H4 (cell line): Measurements from ENCODE around the gene POLE2. TPM values are rescaled to one million over a fixed set of nuclear protein-coding genes. Genes with fewer than 3 reads are reported as not detected.
"Not testable (repeated sequence)": the region's sequence is repeated elsewhere in the genome, so short reads cannot be mapped to it uniquely, and the experiment has no call there.

Source experiments
- DNase-seq: peaks from one replicate; pipeline ENCODE4 v3.0.0-alpha.2; 2015; ENCODE audit warnings: low spot score
- total RNA-seq: library from RNA; depleted of rRNA; stranded (reverse); fragments of >200 nt; shearing (Covaris generic); gene quantifications from 2 replicates; pipeline ENCODE4 v1.2.3, GENCODE V29; 2014

POLE2 gene
- total RNA-seq, 1 experiment from 2014 or later, result 32.5 TPM

DNA sequence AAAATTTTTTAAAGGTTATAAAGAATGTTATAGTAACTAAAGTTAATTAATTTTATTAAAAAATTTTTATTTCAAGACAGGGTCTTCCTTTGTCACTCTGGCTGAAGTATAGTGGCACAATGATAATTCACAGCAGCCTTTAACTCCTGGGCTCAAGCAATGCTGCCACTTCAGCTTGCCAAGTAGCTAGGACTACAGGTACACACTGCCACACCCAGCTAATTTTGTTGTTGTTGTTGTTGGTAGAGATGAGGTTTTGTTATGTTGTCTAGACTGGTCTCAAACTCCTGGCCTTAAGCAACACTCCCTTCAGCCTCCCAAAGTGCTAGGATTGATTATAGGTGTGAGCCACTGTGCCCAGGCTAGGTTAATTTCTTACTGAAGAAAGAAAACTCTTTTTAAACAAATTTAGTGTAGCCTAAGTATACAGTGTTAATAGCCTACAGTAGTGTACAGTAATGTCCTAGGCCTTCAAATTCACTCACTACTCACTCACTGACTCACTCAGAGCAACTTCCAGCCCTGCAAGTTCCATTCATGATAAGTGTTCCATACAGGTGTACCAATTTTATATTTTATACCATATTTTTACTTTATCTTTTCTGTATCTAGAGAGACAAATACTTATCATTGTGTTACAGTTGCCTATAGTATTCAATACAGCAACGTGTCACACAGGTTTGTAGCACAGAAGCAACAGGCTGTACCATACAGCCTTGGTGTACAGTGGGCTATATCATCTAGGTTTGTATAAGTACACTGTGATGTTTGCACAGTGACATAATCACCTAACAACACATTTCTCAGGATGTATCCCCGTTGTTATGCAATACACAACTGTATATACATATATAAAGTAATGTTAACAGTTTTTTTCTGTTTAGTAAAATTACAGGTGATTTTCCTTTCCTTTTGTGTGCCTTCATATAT lies 28.2 kb downstream of the POLE2 start:
- no peak for DNase-seq

DNA sequence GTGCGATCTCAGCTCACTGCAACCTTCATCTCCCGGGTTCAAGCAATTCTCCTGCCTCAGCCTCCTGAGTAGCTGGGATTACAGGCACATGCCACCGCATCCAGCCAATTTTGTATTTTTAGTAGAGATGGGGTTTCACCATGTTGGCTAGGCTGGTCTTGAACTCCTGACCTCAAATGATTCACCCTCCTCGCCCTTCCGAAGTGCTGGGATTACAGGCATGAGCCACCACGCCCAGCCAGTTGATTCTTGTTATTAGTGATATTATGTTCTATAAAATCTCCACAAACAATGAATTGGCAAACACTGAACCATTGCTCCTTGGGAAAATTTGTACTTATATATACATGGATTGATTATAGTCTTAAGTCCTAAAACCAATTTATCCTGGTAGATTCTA lies 30.5 kb downstream of the POLE2 start:
- not testable (repeated sequence) for DNase-seq

DNA sequence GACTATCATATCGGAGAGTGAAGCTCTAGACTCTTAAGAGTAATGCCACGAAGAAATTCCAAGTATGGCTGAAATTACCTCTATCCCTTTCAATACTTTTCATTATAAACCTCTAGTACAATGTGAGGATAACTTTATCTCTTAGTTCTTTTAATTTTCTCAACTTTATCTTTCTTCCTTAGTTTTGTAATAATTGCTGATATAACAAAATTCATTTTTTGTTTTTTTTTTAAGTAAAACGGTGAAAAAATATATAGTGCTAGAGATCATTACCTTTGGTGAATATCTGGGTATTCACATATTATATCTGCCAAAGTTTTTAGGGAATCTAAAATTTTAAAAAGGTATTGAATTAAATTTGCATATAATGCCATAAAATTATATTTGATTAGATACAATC lies 33.5 kb downstream of the POLE2 start:
- DNase-seq, result no peak

DNA sequence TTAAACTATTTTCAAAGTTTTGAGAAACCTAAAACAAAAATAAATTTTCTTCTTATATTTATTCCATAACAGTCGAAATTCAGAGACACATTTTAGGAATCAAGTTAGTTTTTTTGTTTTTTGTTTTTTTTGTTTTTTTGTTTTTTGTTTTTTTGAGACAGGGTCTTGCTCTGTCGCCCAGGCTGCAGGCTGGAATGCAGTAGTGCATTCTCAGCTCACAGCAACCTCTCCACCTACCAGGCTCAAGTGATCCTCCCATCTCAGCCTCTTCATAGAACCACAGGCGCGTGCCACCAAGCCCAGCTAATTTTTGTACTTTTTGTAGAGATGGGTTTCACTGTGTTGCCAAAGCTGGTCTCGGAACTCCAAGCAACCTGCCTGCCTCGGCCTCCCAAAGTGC lies 34.5 kb downstream of the POLE2 start:
- DNase-seq, result no peak

DNA sequence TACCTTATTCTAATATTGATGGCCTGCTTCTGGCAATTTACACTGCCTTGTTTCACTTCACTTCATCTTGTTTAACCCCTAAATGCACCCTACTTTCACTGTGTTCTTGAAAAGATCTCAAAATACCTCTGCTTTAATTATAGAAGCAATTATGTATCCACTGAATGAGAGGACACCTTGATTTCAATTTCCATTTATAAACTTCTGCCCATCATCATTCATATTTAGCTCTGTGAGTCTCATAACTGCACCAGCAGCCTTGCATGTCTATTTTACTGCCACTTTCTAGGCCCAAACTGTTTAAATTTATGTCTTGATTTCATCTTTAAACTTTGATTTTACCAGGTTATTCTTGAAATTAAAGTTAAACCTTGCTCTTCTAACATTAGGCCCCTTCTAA lies 45.9 kb downstream of the POLE2 start:
- DNase-seq, result no peak

DNA sequence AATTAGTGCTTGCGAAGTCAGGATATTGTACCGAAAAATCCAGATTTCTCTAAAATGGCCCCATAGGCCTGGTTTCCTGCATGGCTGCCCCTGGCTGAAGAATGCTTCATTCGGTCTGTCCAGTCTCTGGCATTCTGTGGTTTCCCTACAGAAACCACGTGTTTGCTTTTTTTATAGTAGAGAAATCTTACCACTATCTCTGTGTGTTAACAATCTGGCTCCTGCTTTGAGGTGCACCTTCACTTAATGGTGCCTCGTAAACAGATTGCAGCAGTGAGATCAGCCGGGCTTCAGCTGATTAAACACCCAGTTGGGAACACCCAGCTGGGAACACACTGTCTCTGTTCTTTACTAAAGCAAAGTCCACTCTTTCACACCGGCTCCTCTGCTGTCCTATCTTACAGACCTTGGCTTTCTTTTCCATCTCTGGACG lies 46.3 kb downstream of the POLE2 start:
- peak; percentile 33 for DNase-seq

DNA sequence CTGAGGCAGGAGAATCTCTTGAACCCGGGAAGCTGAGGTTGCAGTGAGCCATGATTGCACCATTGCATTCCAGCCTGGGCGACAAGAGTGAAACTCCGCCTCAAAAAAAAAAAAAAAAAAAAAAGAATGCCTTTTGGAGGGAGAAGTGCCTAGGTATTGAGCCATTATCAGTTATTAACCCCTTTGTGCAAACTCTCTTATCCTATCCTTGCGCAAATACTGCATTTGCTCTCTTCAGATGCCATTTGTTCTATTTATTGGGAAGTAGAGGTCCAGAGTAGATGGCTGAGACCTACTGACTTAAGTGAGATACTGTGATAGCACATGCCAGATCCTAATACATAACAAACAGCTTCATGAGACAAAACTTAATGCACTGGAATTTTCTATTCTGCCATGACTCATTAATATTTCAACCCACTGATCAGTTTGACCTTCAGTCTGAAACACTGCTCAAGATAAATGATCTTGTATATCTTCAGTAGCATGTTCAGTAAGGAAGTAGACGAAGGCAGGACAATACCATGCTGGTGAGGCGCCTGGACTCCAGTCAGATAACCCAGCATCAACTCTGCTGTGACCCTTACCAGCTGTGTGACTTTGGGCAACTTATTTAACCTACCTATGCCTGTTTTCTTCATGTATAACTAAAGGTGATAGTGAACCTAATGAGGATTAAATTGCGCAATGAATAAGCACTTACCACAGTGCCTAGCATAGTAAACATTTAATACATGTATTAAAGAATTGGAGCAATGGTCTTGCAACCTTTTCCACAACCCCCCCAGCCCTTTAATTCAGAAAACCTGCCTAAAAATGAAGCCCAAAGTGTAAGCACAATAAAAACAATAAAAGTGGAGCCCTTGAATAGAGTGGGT lies 47.2 kb downstream of the POLE2 start:
- DNase-seq, result no peak

DNA sequence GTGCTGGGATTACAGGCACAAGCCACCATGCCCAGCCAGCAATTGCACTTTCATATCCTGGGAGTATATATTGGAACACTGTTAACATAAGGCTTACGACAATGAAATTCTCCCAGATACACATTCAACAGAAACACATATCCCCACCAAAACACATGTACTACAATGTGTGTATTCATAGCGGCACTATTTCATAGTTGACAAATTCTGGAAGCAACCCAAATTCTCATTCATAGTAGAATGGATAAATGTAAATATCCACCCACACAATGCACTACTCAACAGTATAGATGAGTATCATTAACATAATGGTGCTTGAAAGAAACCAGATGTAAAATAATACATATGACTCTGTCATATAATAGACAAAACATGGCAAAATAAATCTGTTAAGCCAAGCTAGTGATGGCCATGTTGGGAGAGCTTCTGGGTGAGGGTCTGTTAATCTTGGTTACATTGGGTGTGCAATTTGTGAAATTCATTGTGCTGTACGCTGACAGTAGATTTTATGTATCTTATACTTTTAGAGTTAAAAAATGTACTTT lies 50.4 kb downstream of the POLE2 start:
- DNase-seq, result no peak

DNA sequence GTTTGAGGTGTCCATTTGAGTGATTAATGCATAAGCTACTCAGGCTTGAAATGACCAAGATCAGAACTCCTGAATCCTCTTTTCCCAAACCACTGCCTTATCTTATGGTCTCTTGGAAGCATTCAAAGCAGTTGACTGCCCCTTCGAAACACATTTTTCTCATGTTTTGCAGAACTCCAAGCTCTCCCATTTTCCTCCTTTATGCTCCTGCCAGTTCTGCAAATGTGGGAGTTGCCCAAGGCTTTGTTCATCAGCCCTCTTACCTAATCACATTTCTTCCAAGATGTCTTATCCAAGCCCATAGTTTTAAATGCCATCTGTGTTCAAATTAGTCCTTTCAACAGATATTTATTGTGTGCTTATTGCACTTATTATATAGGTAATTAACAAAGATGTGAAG lies 51.1 kb downstream of the POLE2 start:
- DNase-seq, result no peak

DNA sequence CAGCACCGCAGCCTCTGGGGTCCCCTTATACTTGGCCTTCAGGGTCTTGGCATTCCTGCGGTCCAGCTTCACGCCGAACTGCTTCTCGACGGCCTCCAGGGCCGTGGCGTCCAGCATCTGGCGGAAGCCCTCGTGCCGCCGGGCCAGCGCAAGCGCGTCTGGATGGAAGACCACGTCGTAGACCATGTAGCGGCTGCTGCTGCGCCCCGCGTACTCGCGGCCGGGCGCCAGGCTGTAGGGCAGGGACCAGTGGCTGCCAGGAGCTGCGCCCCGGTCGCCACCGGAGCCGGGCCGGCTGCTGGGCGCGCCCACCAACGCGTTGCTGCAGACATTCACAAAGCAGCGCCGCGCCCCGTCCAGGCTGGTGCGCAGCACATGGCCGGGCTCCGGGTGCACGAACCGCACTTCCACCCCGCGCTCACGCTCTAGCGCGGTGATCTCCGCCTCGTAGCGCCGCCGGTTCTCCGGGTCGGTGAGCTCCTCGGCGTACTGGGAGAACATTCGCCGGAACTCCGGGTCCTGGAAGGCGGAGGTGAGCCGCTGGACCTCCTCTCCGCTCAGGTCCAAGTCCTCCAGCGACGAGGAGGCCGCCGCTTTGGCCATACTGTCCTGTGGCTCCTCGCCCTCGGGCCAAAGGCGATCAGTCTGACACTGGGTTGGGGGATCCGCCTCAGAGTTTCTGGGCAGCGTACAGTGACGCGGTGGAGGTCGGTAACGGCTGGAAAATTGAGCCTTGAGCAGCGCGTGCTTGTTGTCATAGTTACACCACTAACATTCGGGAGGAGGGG lies 53.3 kb downstream of the POLE2 start, which contains the start of gene DNAAF2:
DNAAF2 (minus strand) TSS at position 698 of the 788 bp plus-strand sequence; CDS start at position 603, 95 bp downstream.
- DNase-seq, result peak; percentile 53

DNA sequence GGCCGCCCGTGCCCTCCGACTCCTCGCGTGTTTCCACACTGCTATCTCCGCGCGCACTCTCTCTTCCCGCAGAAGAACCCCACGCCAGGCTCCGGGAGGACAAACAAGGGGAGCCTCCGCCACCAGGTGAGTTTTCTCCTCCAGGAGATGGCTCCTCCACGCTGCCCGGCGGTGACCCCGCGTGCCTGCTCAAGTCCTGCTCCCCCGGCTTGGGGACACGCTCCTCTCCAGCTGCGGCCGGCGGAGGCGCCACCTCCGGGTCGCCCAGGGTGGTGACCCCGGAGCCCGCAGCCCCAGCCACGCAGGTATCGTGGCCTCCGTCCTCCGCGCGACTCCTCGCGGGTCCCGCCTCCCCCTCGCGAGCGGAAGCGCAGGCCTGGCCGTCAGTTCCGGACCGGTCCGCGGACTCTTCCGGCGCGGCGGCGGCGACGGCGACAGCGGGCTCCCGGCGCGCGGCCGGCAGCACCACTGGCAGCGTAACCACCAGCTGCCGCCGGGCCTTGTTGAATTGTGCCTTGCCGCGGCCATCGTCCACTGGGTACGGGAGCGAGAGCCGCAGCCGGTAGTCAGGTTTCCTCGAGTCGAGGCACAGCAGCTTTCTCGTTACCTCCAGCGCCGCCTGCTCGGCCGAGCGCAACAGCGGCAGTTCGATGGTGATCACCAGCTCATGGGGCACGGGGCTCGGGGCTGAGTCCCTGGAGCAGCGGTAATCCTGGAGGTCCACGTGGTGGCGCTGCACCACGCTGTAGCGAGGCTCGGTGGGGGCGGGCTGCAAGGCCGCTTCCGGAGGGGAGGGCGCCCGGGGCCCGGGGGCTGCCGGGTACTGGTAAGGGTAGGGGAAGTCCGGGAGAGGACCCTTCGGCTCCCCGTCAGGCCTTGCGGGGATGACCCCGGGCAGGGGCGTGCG lies 54.1 kb downstream of the POLE2 start:
- peak; percentile 92 for DNase-seq

DNA sequence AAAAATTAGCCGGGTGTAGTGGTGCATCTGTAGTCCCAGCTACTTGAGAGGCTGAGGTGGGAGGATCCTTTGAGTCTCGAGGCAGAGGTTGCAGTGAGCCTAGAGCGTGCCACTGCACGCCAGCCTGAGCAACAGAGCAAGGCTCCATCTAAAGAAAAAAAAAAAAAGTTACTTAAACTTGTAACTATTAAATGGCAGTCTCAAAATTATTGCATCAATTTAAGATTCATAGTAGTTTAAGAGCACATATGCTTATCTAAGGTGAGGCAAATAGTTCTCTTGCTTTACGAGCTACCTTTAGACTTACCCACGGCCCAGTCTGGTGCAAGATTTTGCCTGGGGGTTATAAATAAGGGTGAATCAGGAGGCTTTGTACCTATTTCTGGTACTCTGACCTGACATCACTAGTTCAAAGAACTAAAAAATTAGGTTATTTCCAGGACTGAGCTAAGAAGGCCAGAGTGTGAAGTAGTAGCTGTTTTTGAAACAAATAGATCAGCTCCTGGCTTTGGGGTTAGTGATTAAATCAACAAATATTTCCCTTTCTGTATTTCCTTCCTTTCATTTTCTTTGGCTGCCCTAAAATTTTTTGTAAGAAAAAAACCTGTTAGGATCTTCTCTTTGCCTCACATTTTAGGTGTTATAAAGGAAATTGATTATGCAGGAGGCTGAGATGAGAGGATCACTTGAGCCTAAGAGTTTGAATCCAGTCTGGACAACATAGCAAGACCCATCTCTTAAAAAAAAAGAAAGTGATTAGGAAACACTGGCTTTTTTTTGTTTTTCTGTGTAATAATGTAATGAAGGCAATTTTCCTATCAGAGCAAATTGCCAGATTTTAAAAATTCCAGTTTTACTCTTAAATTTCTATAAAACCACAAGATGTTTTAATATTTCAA lies 63.8 kb downstream of the POLE2 start:
- no peak for DNase-seq

DNA sequence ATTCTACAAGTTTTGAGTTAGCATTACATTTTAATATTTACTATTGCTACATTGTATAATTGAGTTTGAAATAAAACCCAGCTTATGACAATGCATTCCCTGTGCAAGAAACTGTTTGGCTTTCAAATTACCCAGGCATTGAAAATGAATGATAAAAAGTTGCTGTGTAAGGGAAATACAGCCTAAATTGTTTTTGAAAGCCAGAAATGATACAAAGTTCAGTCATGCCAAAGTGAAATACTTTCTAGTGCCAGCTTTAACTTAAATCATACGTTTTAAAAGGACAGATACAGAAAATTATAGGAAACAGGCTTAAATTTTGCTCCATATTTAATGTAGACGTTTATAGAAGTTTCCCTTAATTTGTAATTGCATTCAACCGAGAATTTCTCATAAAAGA lies 64.6 kb downstream of the POLE2 start:
- no peak for DNase-seq

DNA sequence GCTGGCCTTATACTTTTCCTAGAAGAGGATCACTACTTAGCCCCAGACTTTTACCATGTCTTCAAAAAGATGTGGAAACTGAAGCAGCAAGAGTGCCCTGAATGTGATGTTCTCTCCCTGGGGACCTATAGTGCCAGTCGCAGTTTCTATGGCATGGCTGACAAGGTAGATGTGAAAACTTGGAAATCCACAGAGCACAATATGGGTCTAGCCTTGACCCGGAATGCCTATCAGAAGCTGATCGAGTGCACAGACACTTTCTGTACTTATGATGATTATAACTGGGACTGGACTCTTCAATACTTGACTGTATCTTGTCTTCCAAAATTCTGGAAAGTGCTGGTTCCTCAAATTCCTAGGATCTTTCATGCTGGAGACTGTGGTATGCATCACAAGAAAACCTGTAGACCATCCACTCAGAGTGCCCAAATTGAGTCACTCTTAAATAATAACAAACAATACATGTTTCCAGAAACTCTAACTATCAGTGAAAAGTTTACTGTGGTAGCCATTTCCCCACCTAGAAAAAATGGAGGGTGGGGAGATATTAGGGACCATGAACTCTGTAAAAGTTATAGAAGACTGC lies 65.9 kb downstream of the POLE2 start:
- DNase-seq, result no peak

DNA sequence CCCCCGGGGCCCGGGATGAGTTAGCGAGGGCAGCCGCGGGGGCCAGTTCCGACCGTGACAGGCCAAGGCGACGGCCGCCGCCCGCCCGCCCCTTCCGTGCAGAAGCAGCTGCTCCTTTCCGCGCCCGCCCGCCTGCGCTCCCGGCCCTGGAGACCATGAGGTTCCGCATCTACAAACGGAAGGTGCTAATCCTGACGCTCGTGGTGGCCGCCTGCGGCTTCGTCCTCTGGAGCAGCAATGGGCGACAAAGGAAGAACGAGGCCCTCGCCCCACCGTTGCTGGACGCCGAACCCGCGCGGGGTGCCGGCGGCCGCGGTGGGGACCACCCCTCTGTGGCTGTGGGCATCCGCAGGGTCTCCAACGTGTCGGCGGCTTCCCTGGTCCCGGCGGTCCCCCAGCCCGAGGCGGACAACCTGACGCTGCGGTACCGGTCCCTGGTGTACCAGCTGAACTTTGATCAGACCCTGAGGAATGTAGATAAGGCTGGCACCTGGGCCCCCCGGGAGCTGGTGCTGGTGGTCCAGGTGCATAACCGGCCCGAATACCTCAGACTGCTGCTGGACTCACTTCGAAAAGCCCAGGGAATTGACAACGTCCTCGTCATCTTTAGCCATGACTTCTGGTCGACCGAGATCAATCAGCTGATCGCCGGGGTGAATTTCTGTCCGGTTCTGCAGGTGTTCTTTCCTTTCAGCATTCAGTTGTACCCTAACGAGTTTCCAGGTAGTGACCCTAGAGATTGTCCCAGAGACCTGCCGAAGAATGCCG lies 66.7 kb downstream of the POLE2 start:
- no peak for DNase-seq

DNA sequence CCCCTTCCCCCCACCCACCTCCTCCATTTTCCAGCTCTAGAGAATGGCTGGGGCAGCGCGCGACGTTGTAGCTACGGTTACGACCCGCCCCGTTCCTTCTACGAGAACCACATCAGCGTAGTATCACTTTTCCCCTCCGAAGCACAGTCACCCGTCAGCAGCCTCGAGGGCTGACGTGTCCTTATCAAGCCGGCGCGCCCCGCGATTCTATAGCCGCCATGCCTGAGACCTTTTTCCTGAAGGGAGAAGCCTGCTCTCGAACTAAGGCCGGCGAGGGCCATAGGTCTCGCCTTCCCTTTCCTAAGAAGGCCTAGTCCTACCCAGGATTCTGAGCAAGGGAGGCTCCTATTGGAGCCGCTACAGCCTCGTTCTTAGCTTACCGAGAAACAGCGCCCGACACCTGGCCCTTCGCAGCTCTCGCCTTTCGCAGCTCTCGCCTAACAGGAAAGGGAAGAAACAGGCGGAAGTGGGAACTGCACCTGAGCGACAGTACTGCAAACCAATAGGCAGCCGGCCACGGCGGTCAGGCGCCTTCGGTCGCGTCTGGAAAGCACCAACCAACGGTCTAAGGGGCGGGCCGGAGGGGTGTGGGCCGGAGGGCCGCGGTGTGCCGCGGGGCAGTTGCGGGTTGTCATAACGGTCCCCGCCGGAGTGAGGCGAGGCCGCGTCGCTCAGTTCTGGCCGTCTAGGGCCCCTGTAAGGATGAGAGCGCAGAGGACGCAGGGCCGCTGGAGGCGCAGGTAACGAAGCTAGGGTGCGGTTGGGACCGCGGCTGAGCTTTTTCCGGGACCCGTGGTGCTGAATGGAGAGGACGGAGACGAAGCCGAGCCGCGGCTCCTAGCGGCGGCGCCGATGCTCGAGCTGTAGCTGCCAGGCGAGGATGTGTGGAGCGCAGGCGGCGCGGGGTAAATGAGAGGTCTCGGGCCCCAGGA lies 67.6 kb downstream of the POLE2 start, which contains the start of the genes MGAT2 and RPL36AL:
MGAT2 (plus strand) TSS at position 618 of the 932 bp plus-strand sequence. CDS start 470 bp downstream, outside the sequence.
RPL36AL (minus strand) TSS at position 445 of the 932 bp plus-strand sequence. CDS start 1,522 bp downstream, outside the sequence.
- DNase-seq, result peak; percentile 96

DNA sequence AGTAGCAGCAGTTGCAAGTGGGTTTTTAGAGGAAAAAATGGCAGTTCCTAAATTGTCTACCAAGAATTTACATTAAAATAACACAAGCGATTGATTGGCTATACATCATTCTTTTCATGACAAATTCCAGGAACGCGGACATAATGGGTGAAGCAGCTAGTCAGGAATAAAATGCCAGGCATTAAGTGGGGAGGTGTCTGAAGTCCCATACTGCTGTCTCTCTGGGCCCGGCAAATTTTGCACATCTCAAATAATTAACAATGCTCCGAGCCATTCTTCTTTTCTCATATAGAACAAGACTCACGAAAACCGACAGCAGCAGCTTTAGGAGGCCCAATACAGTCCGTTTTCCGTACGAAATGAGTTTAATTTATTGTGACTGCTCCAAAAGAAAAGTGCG lies 68.3 kb downstream of the POLE2 start:
- DNase-seq, result no peak
